ENCODE measurements around the gene TCF4.

TCF4 gene

GRCh38 chr18:55213586-55213985 is 374.4 kb downstream of the TCF4 start (continued):
- TF ChIP-seq MZF1 (tag by site-specific recombination; IDR thresholded peaks at IDR 0.05; ENCODE audit: borderline replicate concordance), result no peak
- TF ChIP-seq PRDM2 (tag by site-specific recombination; IDR thresholded peaks at IDR 0.05; ENCODE audit: borderline replicate concordance), result no peak
- TF ChIP-seq ZNF677 (tag by site-specific recombination; IDR thresholded peaks at IDR 0.05), result no peak
- TF ChIP-seq ZBTB1 (tag by site-specific recombination; IDR thresholded peaks at IDR 0.05), result no peak

- no peak overlapping the region for H3K4me3 ChIP-seq (ENCODE audit: low read depth, low read length)
- H3K36me3 ChIP-seq (ENCODE audit: control insufficient read depth in 2 of 2, insufficient read depth in 1 of 2, low read length in 2 of 2), result no peaks in the 10 kb centered on the region
- no peaks in the 10 kb centered on the region for H3K4me1 ChIP-seq (ENCODE audit: control insufficient read depth, insufficient read depth, low read length)
- no peaks in the 10 kb centered on the region for H3K9me3 ChIP-seq (ENCODE audit: control insufficient read depth, insufficient read depth, low read depth, low read length)
- CTCF ChIA-PET, result interaction anchor here (0.6 to 1.4 kb wide), 3 partner anchors 28 to 869 kb away, joined by 3 to 5 read pairs (median 4); no protein-coding TSS in a partner anchor
- H3K27ac ChIP-seq (ENCODE audit: extremely low read depth, low read depth, low read length), result no peak overlapping the region
- POLR2A ChIA-PET, result no interaction called here
- TF ChIP-seq ZNF501 (tag by site-specific recombination; IDR thresholded peaks at IDR 0.05) (no peak), ZNF146 (tag by site-specific recombination; IDR thresholded peaks at IDR 0.05) (no peak), ZNF335 (tag by site-specific recombination; conservative IDR thresholded peaks at IDR 0.05) (no peak), SCRT1 (tag by site-specific recombination; IDR thresholded peaks at IDR 0.05; ENCODE audit: borderline replicate concordance) (no peak), ZNF248 (tag by site-specific recombination; IDR thresholded peaks at IDR 0.05) (no peak), BCL11B (tag by site-specific recombination; IDR thresholded peaks at IDR 0.05; ENCODE audit: low read depth) (no peak), ZBTB49 (tag by site-specific recombination; IDR thresholded peaks at IDR 0.05; ENCODE audit: low read depth) (no peak), HIC1 (tag by site-specific recombination; IDR thresholded peaks at IDR 0.05) (no peak), YY1 (tag by site-specific recombination; IDR thresholded peaks at IDR 0.05) (no peak), ZSCAN4 (tag by site-specific recombination; IDR thresholded peaks at IDR 0.05) (no peak), ZNF423 (tag by site-specific recombination; IDR thresholded peaks at IDR 0.05) (no peak), ZNF580 (tag by site-specific recombination; IDR thresholded peaks at IDR 0.05) (no peak), ZNF2 (tag by site-specific recombination; IDR thresholded peaks at IDR 0.05) (no peak), ZNF274 (IDR thresholded peaks at IDR 0.05; ENCODE audit: low read length) (no peak), ZNF274 (tag by site-specific recombination; IDR thresholded peaks at IDR 0.05; ENCODE audit: borderline replicate concordance) (no peak)
- TF ChIP-seq, protein P1, sequence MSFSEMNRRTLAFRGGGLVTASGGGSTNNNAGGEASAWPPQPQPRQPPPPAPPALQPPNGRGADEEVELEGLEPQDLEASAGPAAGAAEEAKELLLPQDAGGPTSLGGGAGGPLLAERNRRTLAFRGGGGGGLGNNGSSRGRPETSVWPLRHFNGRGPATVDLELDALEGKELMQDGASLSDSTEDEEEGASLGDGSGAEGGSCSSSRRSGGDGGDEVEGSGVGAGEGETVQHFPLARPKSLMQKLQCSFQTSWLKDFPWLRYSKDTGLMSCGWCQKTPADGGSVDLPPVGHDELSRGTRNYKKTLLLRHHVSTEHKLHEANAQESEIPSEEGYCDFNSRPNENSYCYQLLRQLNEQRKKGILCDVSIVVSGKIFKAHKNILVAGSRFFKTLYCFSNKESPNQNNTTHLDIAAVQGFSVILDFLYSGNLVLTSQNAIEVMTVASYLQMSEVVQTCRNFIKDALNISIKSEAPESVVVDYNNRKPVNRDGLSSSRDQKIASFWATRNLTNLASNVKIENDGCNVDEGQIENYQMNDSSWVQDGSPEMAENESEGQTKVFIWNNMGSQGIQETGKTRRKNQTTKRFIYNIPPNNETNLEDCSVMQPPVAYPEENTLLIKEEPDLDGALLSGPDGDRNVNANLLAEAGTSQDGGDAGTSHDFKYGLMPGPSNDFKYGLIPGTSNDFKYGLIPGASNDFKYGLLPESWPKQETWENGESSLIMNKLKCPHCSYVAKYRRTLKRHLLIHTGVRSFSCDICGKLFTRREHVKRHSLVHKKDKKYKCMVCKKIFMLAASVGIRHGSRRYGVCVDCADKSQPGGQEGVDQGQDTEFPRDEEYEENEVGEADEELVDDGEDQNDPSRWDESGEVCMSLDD (tag by site-specific recombination; IDR thresholded peaks at IDR 0.05), result no peak
- TF ChIP-seq, protein P2, sequence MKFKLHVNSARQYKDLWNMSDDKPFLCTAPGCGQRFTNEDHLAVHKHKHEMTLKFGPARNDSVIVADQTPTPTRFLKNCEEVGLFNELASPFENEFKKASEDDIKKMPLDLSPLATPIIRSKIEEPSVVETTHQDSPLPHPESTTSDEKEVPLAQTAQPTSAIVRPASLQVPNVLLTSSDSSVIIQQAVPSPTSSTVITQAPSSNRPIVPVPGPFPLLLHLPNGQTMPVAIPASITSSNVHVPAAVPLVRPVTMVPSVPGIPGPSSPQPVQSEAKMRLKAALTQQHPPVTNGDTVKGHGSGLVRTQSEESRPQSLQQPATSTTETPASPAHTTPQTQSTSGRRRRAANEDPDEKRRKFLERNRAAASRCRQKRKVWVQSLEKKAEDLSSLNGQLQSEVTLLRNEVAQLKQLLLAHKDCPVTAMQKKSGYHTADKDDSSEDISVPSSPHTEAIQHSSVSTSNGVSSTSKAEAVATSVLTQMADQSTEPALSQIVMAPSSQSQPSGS (tag by site-specific recombination; IDR thresholded peaks at IDR 0.05; ENCODE audit: low read depth), result no peak
These were observed 381.1 kb downstream of the TCF4 start for GRCh38 chr18:55206927-55207326.
